HG03460 (cell line): ENCODE measurements around the gene HORMAD2.

Source experiments
- ATAC-seq: cut with Tn5 transposase; IDR thresholded peaks from one replicate; pipeline ENCODE4 v1.9.1; 2021; ENCODE audit not compliant: unreplicated experiment

HORMAD2 gene, protein sequence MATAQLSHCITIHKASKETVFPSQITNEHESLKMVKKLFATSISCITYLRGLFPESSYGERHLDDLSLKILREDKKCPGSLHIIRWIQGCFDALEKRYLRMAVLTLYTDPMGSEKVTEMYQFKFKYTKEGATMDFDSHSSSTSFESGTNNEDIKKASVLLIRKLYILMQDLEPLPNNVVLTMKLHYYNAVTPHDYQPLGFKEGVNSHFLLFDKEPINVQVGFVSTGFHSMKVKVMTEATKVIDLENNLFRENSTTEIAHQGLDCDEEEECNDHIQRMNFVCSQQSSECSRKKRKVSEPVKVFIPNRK

GRCh38 chr22:30079952-30080533 lies at the start of gene HORMAD2:
Gene HORMAD2 (plus strand): TSS chr22:30080464. CDS start chr22:30093953, 13,489 bp downstream.
- no peak for ATAC-seq

- ATAC-seq = no peak
Measured at GRCh38 chr22:30031328-30031727, 48.9 kb upstream of the HORMAD2 start.

DNA sequence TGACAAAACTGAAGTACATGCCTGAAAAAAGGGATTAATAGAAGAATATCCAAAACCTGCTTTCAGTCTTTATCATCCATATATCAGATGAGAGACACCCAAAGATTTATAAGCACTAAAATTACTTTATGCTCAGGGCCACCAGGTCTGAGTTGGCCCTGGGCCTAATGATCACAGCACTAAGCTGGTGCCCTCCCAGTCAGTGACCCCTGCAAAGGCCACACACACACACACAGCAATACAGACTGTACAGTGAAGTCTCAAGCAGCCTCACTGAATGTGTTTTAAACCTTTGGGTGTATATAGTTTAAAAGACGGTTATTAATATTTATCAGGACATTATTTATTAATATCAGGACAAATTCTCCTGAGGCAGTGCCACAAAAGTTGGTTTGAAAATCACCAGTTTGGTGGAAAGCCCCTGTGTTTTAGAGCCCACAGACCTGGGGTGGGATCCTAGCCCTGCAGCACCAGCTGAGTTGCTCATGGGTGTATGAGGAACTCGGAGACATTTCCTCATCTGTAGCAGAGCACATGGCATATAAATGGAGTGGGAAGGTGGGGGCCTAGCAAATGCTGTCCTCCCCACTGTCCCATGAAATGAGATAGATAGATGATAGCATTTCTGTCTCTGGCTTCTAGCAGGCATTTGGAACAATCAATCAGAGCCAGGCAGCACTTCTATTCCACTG lies 48.4 kb upstream of the HORMAD2 start:
- ATAC-seq = no peak

GRCh38 chr22:30033137-30033536 lies 47.1 kb upstream of the HORMAD2 start:
- no peak for ATAC-seq

GRCh38 chr22:30033901-30034300 lies 46.4 kb upstream of the HORMAD2 start:
- ATAC-seq = no peak

DNA sequence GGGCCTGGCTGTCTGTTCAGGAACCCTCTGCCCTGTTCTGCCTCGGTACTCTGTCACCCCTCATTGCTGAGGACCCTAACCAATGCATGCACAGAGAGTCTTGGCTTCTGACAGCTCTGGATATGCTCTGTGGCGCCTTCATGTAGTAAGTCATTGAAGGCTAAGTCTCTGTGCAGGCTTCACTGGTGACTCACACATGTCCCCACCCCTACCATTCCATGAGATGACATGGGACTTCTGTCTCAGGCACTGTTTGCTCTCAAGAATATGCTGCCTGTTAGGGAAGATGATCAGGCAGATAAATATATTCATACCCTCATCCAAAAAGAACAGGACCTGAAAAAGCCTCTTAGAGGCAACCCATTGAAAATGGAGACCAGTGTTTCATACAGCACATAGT lies 43.6 kb upstream of the HORMAD2 start:
- no peak for ATAC-seq

GRCh38 chr22:30038219-30038618 lies 42.0 kb upstream of the HORMAD2 start:
- ATAC-seq = no peak

DNA sequence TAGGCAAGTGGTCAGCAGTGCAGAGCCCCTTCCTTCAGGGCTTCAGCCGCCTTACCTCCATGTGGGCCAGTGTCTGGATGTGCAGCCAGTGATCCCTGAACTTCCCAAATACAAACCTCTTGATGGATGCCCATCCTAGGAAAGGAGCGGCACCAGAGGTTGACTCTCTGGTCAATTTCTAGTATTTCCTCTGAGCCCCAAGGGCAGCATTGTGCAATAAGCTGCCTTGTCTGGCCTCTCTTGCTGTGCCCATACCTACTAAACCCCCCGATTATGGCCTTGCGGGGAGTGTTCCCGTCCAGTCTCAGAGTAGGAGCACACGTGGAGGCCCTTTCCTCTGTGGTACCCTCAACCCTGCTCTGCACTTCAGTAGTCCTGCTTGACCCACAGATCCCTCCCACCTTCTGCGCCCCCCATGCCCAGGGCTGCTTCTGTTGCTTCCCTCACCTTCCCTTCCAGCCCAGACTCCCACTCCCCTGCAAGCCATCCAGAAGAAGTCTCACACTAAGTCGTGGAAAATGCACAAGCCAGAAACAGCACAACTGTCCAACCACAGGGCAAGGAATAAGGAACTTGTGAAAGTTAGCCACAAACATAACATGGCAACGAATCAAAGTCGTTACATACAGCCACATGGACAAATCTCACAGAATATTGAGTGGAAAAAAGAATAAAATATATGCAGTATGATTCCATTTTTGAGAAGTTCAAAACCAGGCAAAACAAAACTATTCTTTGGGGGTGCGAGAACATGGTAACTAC lies 39.6 kb upstream of the HORMAD2 start:
- no peak for ATAC-seq

DNA sequence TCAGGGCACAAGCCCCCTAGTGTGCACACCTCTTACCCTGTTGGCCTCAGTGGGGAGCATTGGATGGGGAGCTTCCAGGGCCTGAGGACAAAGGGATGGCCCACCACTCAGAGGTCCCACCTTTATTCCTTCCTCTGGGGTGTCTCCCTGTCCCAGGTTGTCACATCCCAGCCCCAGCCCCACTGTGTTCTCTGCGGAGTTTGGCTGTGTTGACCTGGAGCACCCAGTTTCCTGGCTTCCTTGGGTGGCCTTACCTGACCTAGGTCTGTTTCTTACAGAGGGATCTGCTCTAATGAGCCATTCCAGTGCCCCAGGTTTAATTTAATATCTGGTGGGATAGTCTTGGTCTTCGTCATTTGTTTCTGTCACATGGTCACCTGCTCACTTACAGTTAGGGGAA lies 38.8 kb upstream of the HORMAD2 start:
- ATAC-seq = no peak

GRCh38 chr22:30041881-30042280 lies 38.4 kb upstream of the HORMAD2 start:
- ATAC-seq = no peak

- ATAC-seq = no peak
Measured at GRCh38 chr22:30043161-30043560, 37.1 kb upstream of the HORMAD2 start.

DNA sequence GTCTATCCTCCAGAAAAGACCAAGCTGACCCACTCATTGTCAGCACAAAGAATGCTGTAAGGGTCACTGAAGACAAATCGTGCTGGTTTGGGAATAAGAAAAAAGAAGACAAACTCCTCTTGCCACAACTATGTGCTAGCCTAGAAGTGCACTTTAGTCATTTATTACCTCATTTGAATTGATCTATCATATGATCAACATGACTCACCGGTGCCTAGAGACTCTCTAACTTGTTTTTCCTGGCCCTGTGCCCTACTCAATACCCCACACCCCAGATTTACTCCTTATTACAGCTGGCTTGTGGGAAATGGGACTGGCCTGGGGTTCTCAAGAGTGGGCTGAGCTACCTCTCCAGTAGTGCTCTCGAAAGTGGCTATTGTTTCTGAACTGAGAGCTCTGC lies 35.9 kb upstream of the HORMAD2 start:
- ATAC-seq = no peak

DNA sequence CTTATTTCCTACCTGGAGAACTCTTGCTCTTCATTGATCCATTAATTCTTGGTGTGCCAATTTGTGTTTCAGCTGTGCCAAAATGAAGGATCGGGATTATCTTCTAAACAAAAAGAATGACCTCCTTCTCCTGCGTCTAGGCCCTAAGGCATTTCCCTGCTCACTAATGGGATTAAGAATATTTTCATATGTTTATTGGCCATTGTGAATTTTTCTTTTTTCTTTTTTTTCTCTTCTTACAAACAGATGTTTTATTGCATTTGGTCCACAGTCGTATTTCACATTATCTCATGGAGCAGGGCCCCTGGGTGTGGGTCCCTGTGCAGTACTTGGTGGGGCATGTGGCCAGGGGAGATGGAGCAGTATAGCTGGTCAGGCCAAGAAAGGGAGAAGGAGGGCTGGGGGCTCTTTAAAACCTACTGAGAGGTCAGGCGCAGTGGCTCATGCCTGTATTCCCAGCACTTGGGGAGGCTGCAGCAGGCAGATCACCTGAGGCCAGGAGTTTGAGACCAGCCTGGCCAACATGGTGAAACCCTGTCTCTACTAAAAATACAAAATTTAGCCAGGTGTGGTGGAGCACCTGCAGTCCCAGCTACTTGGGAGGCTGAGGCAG lies 35.3 kb upstream of the HORMAD2 start:
- no peak for ATAC-seq

GRCh38 chr22:30045494-30045887 lies 34.8 kb upstream of the HORMAD2 start:
- no peak for ATAC-seq

- ATAC-seq = no peak
Measured at GRCh38 chr22:30045901-30046715, 34.2 kb upstream of the HORMAD2 start.

DNA sequence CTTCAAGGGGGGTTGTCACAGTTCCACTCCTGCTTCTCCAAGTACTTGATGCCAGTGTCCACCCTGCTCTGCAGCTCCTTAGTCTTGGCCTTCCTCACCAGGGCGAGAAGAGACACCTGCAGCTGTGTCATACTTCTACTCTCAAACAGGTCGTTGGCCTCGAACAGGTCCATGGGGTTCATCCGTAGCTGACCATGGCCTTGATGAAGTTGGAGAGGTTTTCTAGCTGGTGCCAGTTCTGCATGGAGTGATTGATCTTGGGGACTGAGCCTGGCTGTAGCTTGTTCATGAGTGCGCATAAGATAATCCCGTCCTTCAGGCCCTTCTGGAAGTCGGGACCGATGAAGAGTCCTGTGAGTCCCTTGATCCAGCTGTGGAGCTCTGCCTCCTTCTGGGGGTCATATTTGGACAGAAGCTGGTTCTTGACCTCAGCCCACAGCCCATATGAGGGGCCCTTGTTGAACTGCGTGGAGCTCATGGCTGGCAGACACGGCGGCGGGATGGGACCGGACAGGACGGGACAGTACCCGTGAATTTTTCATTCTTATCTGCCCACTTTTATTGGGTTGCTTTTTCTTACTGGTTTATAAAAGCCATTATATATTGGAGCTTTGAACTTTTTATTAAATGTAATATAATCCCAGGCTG lies 33.4 kb upstream of the HORMAD2 start:
- ATAC-seq = no peak

DNA sequence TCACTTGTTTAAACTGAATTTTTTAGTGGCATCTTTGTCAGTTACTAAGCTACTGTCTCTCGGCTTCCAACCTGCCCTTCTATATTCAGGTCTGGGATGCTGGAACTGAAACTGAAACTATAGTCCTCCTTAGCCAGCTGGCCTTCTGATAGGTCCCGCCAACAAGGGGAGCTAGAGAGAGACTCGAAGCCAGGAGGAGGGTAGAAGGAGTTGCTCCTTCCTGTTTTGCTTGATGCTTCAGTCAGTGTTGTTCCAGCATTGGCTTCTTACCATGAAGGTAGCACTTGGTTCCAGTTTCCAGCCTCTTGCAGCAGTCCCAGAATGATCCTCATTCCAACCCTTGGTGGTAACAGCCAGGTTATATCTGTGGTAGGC lies 32.9 kb upstream of the HORMAD2 start:
- ATAC-seq = no peak

DNA sequence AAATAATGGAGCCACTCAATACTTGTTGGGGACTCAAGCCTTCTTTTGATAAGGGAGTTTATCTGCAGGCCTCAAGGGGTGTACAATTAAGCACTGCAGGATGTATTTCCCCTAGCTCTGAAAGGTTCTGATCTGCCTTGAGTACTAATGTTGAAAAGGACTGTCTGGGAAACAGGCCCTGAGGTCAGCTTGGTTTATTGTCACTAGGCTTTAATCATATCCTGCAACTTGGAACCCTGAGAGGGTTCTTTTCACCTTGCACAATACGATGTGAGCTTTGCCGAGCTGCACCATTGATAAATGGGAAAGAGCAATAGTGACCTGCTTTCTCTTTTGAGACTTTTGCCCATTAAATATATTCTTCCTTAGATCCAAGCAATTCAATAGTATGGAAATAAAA lies 31.6 kb upstream of the HORMAD2 start:
- ATAC-seq = no peak

DNA sequence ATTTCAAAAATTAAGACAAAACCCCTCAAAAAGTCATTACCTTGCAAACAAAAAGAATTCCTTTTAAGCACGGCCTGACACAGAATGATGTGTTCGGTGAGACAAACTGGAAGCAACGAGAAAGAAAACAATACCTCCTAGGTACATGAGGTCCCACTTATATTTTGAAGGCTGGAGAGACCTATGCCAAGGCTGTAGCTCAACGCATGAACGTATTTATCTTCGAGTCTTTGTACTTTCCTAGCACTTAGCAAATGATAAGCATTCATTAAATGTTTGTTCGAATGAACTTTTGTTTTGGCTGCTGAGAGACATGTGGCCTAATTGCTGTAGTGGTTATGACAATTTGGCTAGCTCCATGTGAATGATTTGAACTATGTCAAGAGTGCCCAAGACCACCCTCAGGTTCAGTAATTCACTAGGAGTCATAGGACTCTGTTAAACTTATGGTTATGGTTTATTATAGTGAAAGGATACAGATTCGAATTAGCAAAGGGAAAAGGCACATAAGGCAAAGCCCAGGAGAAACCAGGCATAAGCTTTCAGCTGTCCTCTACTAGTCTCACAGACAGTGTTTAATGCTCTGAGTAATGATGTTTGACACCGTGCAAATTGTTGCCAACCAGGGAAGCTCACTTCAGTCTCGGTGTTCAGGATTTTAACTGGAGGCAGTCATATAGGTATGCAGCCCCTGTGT lies 26.0 kb upstream of the HORMAD2 start:
- ATAC-seq = no peak
